HG03571 (cell line): ENCODE data around the gene MZT2A.
"Not testable (repeated sequence)": the region's sequence is repeated elsewhere in the genome, so short reads cannot be mapped to it uniquely, and the experiment has no call there.

Experiments used
- ATAC-seq: cut with Tn5 transposase; IDR thresholded peaks from one replicate; pipeline ENCODE4 v1.9.1; 2021; ENCODE audit not compliant: unreplicated experiment

MZT2A gene

GRCh38 chr2:131492015-131492417, at the start of gene MZT2A:
Gene MZT2A (minus strand): TSS chr2:131492397. CDS start chr2:131492376, 21 bp downstream.
- ATAC-seq = peak; percentile 12

GRCh38 chr2:131538856-131539255, 46.7 kb upstream of the MZT2A start:
- ATAC-seq = not testable (repeated sequence)

DNA sequence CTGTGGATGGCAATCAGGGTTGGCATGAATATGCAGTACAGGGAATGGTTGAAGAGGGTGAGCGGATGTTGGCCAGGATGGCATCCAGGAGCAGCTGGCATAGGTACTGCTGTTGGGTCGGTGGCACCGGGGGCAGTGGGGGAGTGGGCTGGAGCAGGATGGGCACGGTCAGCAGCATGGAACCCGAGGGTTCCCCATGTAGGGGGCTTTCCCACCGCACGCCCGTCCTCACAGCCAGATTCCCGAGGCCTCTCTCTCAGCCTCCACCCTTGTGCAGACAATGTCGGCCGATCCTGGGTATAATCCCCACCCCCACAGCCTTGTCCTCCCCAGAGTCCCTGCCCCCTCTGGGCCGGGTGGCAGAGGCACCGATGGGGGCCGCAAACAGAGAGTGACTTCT, 44.6 kb upstream of the MZT2A start:
- ATAC-seq = not testable (repeated sequence)

DNA sequence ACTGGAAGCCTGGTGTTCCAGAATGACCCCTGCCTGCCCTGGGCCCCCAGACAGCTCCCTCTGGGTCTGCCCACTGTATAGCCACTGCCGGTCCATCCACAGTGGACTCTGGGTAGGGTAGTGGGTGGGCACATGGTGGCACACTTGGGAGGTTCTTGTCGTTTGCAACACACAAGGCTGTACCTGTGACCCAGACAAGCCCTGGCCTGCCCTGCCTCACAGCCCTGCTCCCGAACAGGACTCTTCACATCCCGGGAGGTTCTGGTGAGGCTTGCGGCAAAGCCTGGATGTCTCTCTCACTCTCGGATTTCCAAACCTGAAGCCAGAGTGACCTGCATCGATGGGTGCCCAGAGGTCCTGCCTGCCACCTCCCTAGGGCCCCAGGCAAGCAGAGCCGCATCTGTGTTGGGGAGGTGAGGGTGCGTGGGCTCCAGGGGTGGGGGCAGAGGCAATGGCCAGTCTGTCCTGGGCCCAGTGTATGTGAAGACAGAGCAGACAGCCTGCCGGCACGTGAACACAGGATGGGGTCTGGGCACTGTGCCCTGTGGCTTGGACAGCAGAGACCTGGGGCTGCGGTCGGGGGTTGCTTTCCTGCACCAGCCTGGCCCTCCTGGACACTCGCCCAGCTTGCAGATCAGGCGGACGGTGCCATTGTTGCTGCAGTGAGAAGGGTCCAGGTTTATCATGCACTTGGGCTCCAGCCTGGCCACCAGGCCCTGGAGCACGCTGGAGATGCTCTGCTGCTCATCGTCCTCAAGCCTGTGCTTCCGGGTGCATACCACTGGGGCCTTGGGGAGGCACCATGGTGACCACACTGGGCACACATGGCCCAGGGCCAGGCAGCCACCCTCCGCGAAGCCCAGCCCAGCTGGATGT, 44.0 kb upstream of the MZT2A start:
- ATAC-seq = not testable (repeated sequence)

- ATAC-seq = no peak
These were observed 43.3 kb upstream of the MZT2A start for GRCh38 chr2:131535526-131535925.

DNA sequence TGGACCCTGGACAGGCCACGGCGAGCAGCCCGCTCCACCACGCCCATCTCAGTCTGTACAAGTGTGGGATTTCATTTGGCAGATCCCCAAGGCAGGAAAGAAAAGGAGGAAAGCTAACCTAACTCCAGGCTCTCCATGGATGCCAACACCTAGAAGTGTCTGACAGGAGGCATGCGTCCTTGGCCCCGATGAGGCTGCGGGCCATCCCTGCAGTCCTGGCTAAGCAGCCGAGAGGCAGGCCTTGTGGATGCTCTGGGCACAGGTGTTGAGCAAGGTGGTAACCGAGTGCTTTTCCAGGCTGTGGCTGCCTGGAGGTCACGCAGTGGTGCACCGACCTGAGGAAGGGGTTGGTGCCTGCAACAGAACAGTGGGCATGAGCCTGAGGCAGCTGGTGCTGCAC, 42.8 kb upstream of the MZT2A start:
- ATAC-seq = not testable (repeated sequence)

DNA sequence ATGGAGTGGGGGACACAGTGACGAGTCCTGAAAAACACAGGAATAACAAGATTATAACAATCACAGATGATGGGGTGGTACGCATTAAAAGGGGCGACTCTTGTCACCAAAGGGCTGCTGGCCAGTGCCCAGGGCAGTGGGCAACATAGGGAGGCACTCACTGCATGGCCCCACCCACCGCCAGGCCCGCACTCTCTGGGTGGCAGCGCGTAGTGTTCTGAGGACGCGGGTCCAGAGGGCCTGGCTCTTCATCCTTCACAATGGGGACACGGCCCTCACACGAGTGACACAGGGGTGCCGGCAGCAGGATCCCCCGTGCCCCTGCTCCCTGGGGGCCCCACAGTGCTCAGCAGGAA, 42.1 kb upstream of the MZT2A start:
- ATAC-seq = not testable (repeated sequence)

- ATAC-seq = not testable (repeated sequence)
These were observed 41.6 kb upstream of the MZT2A start for GRCh38 chr2:131533609-131534316.

- not testable (repeated sequence) for ATAC-seq
These were observed 40.8 kb upstream of the MZT2A start for GRCh38 chr2:131532723-131533608.

DNA sequence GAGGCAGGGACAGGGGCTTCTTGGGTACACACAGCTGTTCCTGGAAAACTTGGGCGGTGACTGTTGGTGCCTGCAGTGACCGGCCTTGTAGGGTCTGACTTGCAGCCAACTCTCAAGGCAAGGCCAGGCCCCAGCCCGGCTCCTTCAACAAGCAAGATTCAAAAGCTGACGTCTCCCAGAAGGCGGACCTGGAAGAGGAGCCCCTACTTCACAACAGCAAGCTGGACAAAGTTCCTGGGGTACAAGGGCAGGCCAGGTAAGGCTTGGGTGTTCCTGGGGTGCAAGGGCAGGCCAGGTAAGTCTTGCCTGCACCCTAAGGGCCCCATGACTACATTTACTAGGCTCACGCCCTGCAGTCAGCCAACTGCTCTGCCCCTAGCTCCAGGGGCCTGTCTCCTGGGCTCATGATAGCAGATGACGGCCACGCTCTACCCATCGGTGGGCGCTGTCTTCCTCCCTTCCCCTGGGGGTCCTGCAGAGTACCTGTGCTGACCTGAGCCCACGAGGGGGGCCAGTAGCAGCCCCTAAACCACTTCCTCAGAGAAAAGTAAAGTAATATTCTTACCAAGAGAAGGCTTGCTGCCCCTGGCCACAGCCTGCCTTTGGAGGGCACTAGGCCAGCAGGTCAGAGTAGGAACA, 39.5 kb upstream of the MZT2A start:
- not testable (repeated sequence) for ATAC-seq

GRCh38 chr2:131530626-131531344, 38.6 kb upstream of the MZT2A start:
- ATAC-seq = not testable (repeated sequence)

DNA sequence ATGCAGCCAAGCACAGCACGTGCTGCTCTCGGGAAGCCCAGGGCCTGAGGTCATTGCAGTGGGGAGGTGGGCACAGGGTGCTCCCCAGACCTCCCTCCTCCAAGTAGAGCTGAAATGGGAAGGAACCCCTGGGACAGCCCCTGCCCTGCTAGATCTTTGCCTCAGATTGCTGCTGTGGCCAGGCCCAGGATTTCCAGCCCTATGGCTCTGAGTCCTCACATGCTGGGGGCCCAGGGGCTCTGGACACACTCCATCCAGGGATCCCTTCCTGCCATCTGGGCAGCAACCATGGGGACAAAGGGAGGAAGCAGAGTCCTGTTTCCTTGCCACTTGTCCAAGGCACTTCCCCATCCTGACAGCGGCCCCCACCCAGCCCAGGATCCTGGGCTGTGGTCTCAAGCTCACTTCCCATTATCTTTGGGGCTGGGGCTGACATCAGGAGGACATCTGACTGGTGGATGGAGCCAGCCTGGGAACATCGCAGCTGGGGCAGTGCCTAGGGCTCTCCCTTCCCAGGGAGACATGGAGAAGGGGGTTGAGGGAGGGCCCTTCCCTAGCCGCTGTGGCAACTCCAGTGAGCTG, 37.8 kb upstream of the MZT2A start:
- ATAC-seq = not testable (repeated sequence)

- peak; percentile 51 for ATAC-seq
These were observed 37.0 kb upstream of the MZT2A start for GRCh38 chr2:131528981-131529863.

- peak; percentile 96 for ATAC-seq
These were observed 35.2 kb upstream of the MZT2A start, which contains the start of gene CCDC74A for GRCh38 chr2:131527131-131528001. Gene CCDC74A (plus strand): TSS chr2:131527888. CDS start chr2:131527971, 83 bp downstream.

DNA sequence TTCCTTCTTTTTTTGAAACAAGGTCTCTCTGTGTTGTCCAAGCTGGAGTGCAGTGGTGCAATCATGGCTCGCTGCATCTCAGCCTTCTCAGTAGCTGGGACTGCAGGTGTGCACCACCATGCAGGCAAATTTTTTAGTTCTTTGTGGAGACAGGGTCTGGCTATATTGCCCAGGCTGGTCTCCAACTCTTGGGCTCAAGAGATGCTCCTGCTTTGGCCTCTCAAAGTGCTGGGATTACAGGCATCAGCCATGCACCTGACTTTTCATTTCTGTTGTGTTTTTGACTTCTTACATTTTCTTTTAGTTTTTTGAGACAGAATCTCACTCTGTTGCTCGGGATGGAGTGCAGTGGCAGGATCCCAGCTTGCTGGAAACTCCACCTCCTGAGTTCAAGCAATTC, 33.1 kb upstream of the MZT2A start:
- ATAC-seq = not testable (repeated sequence)

GRCh38 chr2:131521961-131522781, 30.0 kb upstream of the MZT2A start:
- ATAC-seq = no peak

DNA sequence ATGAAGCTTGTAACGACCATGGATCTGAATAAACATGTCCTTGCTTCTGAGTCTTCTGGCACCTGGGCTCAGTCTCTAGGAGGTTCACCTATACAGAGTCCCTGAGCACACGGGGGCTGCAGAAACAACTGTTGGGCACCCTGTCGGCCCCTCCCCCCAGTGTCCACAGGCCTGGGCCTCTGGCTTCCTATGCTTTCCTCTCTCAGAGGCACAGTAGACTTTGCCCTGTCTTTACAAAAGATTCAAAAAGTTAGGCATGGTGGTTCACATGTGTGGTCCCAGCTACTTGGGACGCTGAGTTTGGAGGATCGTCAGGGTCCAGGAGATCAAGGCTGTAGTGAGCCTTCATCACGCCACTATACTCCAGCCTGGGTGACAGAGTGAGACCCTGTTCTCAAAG, 29.3 kb upstream of the MZT2A start:
- not testable (repeated sequence) for ATAC-seq
